Trophoblast cell (in vitro differentiated cells and primary cell): ENCODE data around the gene MCOLN2.

Source experiments
- DNase-seq, 2 donors: peaks; one replicate each; pipeline ENCODE4 v3.0.0-alpha.2; 2016
- H2AFZ ChIP-seq: 2 replicates; pipeline ENCODE4 v1.6.1; 2013; ENCODE audit warnings: low read length, moderate library complexity, mild to moderate bottlenecking; ENCODE audit not compliant: insufficient read depth, poor library complexity
- H2AK5ac ChIP-seq: 2 replicates; pipeline ENCODE4 v1.6.1; 2013; ENCODE audit warnings: mild to moderate bottlenecking, low read length
- H2BK120ac ChIP-seq: 2 replicates; pipeline ENCODE4 v1.6.1; 2013; ENCODE audit warnings: low read length, mild to moderate bottlenecking, moderate library complexity; ENCODE audit not compliant: insufficient read depth, poor library complexity
- H2BK12ac ChIP-seq: 2 replicates; pipeline ENCODE4 v1.6.1; 2013; ENCODE audit warnings: mild to moderate bottlenecking, low read length, moderate library complexity
- H2BK5ac ChIP-seq: 2 replicates; pipeline ENCODE4 v1.6.1; 2013; ENCODE audit warnings: low read length, low read depth, moderate library complexity, mild to moderate bottlenecking; ENCODE audit not compliant: poor library complexity
- H3K14ac ChIP-seq: 2 replicates; pipeline ENCODE4 v1.6.1; 2013; ENCODE audit warnings: mild to moderate bottlenecking, low read length
- H3K18ac ChIP-seq: 2 replicates; pipeline ENCODE4 v1.6.1; 2013; ENCODE audit warnings: mild to moderate bottlenecking, low read length
- H3K23ac ChIP-seq: 2 replicates; pipeline ENCODE4 v1.6.1; 2013; ENCODE audit warnings: low read length
- H3K27ac ChIP-seq: 2 replicates; pipeline ENCODE4 v1.5.1; 2013; ENCODE audit warnings: low read depth, mild to moderate bottlenecking, inconsistent platforms, low read length, moderate library complexity
- H3K27me3 ChIP-seq: 2 replicates; pipeline ENCODE4 v1.6.1; 2013; ENCODE audit warnings: inconsistent platforms, mild to moderate bottlenecking, low read length, moderate library complexity; ENCODE audit not compliant: insufficient read depth
- H3K36me3 ChIP-seq, 2 experiments: 1 replicate in 1 of 2; 2 replicates in 1 of 2; pipeline ENCODE4 v1.6.1; 2013; ENCODE audit warnings: low read length in 2 of 2, mild to moderate bottlenecking in 2 of 2, moderate library complexity in 1 of 2; ENCODE audit not compliant: insufficient read depth in 2 of 2, control insufficient read depth in 1 of 2
- H3K4ac ChIP-seq: 2 replicates; pipeline ENCODE4 v1.6.1; 2013; ENCODE audit warnings: low read depth, mild to moderate bottlenecking, low read length, moderate library complexity
- H3K4me1 ChIP-seq, 2 experiments: 1 replicate in 1 of 2; 2 replicates in 1 of 2; pipeline ENCODE4 v1.6.1; 2013; ENCODE audit warnings: low read length in 2 of 2, mild to moderate bottlenecking in 2 of 2, moderate library complexity in 1 of 2; ENCODE audit not compliant: insufficient read depth in 2 of 2, control insufficient read depth in 1 of 2
- H3K4me2 ChIP-seq: 2 replicates; pipeline ENCODE4 v1.6.1; 2013; ENCODE audit warnings: inconsistent platforms, mild to moderate bottlenecking, low read length, moderate library complexity
- H3K4me3 ChIP-seq: 2 replicates; pipeline ENCODE4 v1.5.1; 2013; ENCODE audit warnings: mild to moderate bottlenecking, low read depth, low read length, inconsistent platforms
- H3K79me1 ChIP-seq: one replicate; pipeline ENCODE4 v1.6.1; 2013; ENCODE audit warnings: low read length
- H3K79me2 ChIP-seq: 2 replicates; pipeline ENCODE4 v1.6.1; 2013; ENCODE audit warnings: low read length, mild to moderate bottlenecking; ENCODE audit not compliant: control insufficient read depth, insufficient read depth, poor library complexity
- H3K9ac ChIP-seq: 2 replicates; pipeline ENCODE4 v1.6.1; 2013; ENCODE audit warnings: mild to moderate bottlenecking, low read length
- H3K9me3 ChIP-seq: 2 replicates; pipeline ENCODE4 v1.6.1; 2013; ENCODE audit warnings: low read depth, mild to moderate bottlenecking, control low read depth, inconsistent platforms, low read length; ENCODE audit not compliant: insufficient read depth
- H4K12ac ChIP-seq: 2 replicates; pipeline ENCODE4 v1.6.1; 2013; ENCODE audit warnings: low read depth, mild to moderate bottlenecking, low read length, moderate library complexity
- H4K8ac ChIP-seq: 2 replicates; pipeline ENCODE4 v1.6.1; 2013; ENCODE audit warnings: low read depth, mild to moderate bottlenecking, low read length, moderate library complexity
- H4K91ac ChIP-seq: one replicate; pipeline ENCODE4 v1.6.1; 2013; ENCODE audit warnings: low read depth, mild to moderate bottlenecking, low read length, moderate library complexity
- WGBS: extraction: QIAGEN DNeasy Blood & Tissue Kit; methylation state at CpG from one replicate; pipeline ENCODE4 v1.1.7; 2013; ENCODE audit warnings: missing lambda C conversion rate; ENCODE audit not compliant: insufficient read length, insufficient coverage; ENCODE audit errors: extremely low coverage; 5-methylcytosine and 5-hydroxymethylcytosine counted together

MCOLN2 gene

DNA sequence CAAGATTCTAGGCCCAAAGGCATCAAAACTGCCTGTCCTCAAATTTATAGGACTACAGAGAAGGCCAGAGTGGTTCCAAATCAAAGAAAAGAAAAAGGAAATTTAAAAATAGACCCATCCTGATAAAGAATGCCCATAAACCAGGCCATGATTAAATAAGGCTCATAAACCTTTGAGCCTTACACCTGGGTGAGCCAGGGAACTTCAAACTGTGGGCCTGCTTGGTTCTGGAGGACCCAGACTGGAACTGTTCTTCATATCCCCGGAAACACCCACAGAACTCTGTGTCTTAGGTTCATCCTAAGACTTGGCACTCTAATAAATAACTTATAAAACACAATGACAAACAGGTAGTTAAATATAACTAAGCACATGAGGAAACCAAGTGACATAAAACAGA, 28.8 kb downstream of the MCOLN2 start:
- no peaks in the 10 kb centered on the region for H3K9me3 ChIP-seq
- H2BK12ac ChIP-seq, result no peak overlapping the region
- H4K8ac ChIP-seq, result no peak overlapping the region
- no CpG with 5 or more reads among the region's 1 CpG for WGBS
- H2AK5ac ChIP-seq, result no peak overlapping the region
- H3K18ac ChIP-seq, result no peak overlapping the region
- no peak overlapping the region for H3K4me2 ChIP-seq
- H4K12ac ChIP-seq, result no peak overlapping the region
- H3K27ac ChIP-seq, result no peak overlapping the region
- no peak overlapping the region for H4K91ac ChIP-seq
- H2AFZ ChIP-seq, result no peak overlapping the region
- H3K4me1 ChIP-seq, result no peaks in the 10 kb centered on the region
- no peak overlapping the region for H3K4me3 ChIP-seq
- H3K23ac ChIP-seq, result no peak overlapping the region
- no peak overlapping the region for H2BK5ac ChIP-seq
- DNase-seq, result no peak
- H3K14ac ChIP-seq, result no peak overlapping the region
- H3K4ac ChIP-seq, result no peak overlapping the region
- no peaks in the 10 kb centered on the region for H3K79me2 ChIP-seq
- no peaks in the 10 kb centered on the region for H3K79me1 ChIP-seq
- H3K27me3 ChIP-seq, result no peaks in the 10 kb centered on the region
- no peak overlapping the region for H3K9ac ChIP-seq
- no peak overlapping the region for H2BK120ac ChIP-seq
- no peaks in the 10 kb centered on the region for H3K36me3 ChIP-seq

DNA sequence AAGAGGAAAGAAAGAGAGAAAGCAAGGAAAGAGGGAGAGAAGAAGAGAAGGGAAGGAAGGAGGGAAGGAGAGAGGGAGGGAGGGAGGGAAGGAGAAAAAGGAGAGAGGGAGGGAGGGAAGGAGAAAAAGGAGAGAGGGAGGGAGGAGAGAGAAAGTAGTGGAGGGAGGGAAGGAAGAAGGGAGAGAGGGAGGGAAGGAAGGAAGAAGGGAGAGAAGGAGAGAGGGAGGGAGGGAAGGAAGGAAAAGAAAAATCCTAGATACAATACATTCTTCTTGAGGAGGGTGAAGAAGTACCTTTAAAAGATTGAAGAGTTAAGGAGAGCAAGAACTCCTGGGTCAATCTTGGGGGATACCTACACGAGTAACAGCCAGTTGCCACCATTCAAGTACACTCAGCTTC, 29.2 kb downstream of the MCOLN2 start:
- Histone ChIP-seq H3K27me3 (no peaks in the 10 kb centered on the region), H2AK5ac (no peak overlapping the region), H3K79me2 (no peaks in the 10 kb centered on the region), H3K23ac (no peak overlapping the region), H4K91ac (no peak overlapping the region), H3K4me3 (no peak overlapping the region), H3K4me1 (no peaks in the 10 kb centered on the region), H2BK12ac (no peak overlapping the region), H4K12ac (no peak overlapping the region), H2BK5ac (no peak overlapping the region), H2AFZ (no peak overlapping the region), H3K9ac (no peak overlapping the region), H3K27ac (no peak overlapping the region), H4K8ac (no peak overlapping the region), H2BK120ac (no peak overlapping the region), H3K4me2 (no peak overlapping the region), H3K79me1 (no peaks in the 10 kb centered on the region), H3K4ac (no peak overlapping the region), H3K18ac (no peak overlapping the region), H3K14ac (no peak overlapping the region), H3K36me3 (no peaks in the 10 kb centered on the region), H3K9me3 (no peaks in the 10 kb centered on the region)
- WGBS, result no CpG with 5 or more reads among the region's 1 CpG
- no peak for DNase-seq

DNA sequence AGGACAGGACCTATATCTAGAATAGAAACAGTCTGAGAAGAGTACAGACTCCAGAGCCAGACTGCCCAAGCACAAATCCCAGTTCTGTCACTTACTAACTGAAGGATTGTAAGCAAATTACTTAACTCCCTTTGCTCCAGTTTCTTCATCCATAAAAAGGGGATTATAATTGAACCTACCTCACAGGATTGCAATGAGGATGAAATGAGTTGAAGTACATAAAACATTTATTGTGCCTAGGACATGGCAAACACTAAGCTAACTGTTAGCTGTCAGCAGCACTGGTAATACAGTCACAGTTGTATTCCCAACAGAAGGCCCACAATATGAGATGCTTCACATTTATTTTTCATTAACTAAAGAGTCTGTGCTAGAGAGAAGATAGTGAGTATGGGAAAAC, 33.9 kb downstream of the MCOLN2 start:
- H3K4me3 ChIP-seq, result no peak overlapping the region
- H3K27me3 ChIP-seq, result no peaks in the 10 kb centered on the region
- H2AK5ac ChIP-seq, result no peak overlapping the region
- H2BK12ac ChIP-seq, result no peak overlapping the region
- no peak overlapping the region for H2AFZ ChIP-seq
- no peak overlapping the region for H3K4ac ChIP-seq
- no peak for DNase-seq
- H3K9ac ChIP-seq, result no peak overlapping the region
- H4K12ac ChIP-seq, result no peak overlapping the region
- no peak overlapping the region for H4K8ac ChIP-seq
- no peak overlapping the region for H3K18ac ChIP-seq
- H2BK120ac ChIP-seq, result no peak overlapping the region
- H3K23ac ChIP-seq, result no peak overlapping the region
- no peaks in the 10 kb centered on the region for H3K9me3 ChIP-seq
- no peaks in the 10 kb centered on the region for H3K79me2 ChIP-seq
- no peak overlapping the region for H3K14ac ChIP-seq
- H3K4me1 ChIP-seq, result peaks cover 0 to 2% of the 10 kb centered on the region in 2 experiments
- no peaks in the 10 kb centered on the region for H3K36me3 ChIP-seq
- H2BK5ac ChIP-seq, result no peak overlapping the region
- no peak overlapping the region for H3K4me2 ChIP-seq
- no peak overlapping the region for H3K27ac ChIP-seq
- no peak overlapping the region for H4K91ac ChIP-seq
- no peaks in the 10 kb centered on the region for H3K79me1 ChIP-seq

DNA sequence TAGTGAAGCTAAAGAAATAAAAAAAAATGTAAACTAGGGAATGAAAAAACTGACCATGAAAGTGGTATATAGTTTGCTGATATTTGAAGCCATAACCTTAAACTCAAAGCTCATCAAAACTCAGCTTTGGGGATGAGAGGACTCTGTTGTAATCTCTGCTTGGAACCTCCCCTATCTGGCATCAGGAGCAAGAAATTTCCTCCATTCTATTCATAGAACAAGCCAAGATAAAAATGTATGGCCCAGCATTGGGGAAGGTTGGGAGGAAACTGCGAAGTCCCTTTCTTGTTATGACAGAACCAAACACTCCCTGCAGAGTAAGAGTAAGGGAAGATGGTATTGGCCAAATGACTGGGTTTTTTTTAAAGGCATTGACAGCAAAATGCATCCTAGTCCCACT, 35.6 kb downstream of the MCOLN2 start:
- Histone ChIP-seq H3K4me3 (no peak overlapping the region), H3K27ac (no peak overlapping the region), H3K18ac (no peak overlapping the region), H2BK120ac (no peak overlapping the region), H3K4ac (no peak overlapping the region), H3K36me3 (no peaks in the 10 kb centered on the region), H3K9ac (no peak overlapping the region), H3K14ac (no peak overlapping the region), H3K79me1 (no peaks in the 10 kb centered on the region), H3K4me2 (no peak overlapping the region), H4K8ac (no peak overlapping the region), H2AFZ (no peak overlapping the region), H3K9me3 (no peaks in the 10 kb centered on the region), H2BK5ac (no peak overlapping the region), H3K23ac (no peak overlapping the region), H2BK12ac (no peak overlapping the region), H2AK5ac (no peak overlapping the region), H3K27me3 (no peaks in the 10 kb centered on the region), H4K91ac (no peak overlapping the region), H3K4me1 (peaks cover 3 to 5% of the 10 kb centered on the region in 2 experiments), H3K79me2 (no peaks in the 10 kb centered on the region), H4K12ac (no peak overlapping the region)
- DNase-seq, result peak in 1 of 2 donors; percentile 22
- WGBS, result no CpG with 5 or more reads among the region's 1 CpG
